GM12873 (cell line): ENCODE results near the gene BOK.
A peak's percentile ranks its signal among the peaks of the same experiment; 100 is the strongest.

Experiments
- CTCF ChIP-seq: IDR thresholded peaks from 2 replicates; pipeline ENCODE4 v1.5.1; 2012; ENCODE audit warnings: low read depth, mild to moderate bottlenecking, moderate library complexity, low read length, control low read depth; ENCODE audit not compliant: insufficient read depth; ENCODE audit errors: missing control alignments

Gene BOK

DNA sequence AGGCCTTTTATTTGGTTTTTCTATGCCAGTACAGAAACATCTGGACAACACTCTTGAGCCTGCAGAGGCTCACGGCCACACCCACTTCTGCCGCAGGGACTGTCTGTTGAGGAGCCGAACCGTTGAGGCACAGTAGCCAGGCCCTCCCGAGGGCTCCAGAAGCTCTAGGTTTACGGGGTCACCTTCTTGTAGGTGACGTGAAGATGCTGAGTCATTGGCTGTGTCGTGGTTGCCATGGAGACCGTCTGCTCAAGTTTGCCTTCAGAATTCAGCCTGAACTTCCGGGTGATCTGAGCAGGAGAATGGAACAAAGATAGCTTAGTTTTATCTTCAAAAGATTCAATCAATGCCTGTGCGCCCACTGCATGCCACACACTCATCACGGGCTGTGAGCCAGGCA lies 25.9 kb downstream of the BOK start:
- TF ChIP-seq CTCF: no peak

DNA sequence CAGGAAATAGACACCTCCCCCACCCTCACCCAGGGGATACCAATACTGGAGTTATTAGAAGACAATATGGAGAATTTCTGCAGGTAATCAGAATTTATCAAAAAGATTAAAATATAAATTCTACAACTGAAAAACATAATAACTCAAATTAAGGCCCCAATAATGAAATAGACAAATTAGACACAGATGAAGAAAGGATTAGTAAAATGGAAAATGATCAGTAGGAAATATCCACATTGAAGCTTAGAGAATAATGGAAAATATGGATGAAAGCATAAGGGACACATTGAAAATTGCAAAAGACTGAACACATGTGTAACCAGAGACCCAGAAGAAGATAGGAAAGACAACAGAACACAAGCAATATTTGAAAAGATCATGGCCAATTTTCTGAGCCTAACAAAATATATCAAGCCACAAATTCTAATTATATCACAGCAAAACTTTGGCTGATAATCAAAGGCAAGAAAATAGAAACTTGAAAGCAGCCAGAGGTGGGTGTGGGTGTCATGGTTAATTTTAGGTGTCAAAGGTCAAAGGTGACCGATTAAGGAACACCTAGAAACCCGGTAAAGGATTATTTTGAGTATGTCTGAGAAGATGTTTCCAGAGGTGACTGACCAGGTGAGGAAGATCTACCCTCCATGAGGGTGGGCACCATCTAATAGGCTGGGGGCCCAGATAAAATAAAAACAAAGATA lies 28.2 kb downstream of the BOK start:
- no peak for TF ChIP-seq CTCF

DNA sequence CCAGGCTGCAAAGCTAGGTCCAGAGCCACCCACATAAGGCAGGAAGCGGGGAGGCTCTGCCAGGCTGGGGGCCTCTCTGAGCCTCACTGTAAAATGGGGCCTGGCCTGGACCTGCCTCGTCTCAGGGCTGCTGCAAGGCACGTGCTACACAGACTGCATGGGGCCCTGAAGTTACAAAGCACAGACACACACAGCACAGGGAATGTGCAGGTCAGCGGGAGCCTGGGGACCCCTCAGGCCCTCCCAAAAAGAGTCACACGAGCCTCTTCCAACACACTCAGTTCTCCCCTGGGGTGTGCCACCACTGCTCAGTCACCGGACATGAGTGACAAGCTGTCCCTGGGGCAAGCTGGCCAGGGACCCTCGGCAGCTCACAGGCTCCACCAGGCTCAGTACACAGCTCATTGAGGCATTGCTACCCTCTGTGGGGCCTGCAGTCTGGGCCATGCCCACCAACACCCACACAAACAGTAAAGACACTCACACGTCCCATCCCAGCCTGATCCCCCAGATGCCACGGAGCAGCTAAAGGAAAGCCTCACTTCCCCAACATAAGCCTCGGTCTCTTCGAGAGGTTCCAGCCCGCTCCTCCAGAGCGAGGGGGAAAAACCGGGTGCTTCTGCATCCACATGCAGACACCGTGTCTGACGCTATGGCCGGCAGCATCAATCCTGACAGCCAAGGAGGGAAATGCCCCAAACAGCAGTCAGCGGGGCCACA lies 33.7 kb downstream of the BOK start:
- TF ChIP-seq CTCF: no peak

DNA sequence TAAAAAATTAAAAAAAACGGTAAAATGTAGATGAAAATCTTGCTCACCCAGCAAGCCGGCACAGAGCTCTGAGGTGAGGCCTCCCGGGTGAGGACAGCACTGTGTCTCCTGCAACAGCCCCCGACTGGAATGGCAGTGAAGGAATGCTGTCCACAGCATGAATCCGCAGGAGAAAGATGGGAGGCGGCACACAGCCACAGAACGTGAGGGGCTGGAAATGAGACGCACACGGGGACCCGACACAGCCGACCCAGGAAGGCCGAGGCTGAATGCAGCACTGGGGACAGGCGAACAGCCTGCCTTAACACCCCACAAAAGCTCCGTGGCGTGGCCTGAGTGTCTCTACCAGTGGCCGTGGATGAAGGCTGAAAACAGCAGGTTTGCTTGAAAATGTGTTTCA lies 34.7 kb downstream of the BOK start:
- TF ChIP-seq CTCF: no peak

GRCh38 chr2:241595600-241596140 lies 37.1 kb downstream of the BOK start:
- TF ChIP-seq CTCF: peak; percentile 58

GRCh38 chr2:241597561-241597960 lies 39.0 kb downstream of the BOK start:
- TF ChIP-seq CTCF: no peak

- no peak for TF ChIP-seq CTCF
Observed at GRCh38 chr2:241598061-241598460, 39.5 kb downstream of the BOK start.
